K562 (cell line): ENCODE data around the gene SLC25A45. TPM values are rescaled to one million over a fixed set of nuclear protein-coding genes. Genes with fewer than 3 reads are reported as not detected.

Experiments
- EP400 ChIP-seq: fragments of 450-650 bp; IDR thresholded peaks from 2 replicates; pipeline ENCODE4 v1.6.1; 2017; ENCODE audit warnings: antibody characterized with exemption, mild to moderate bottlenecking, moderate library complexity
- KDM1A ChIP-seq, 2 experiments: fragments of 450-650 bp; IDR thresholded peaks; 2 replicates each; pipeline ENCODE4 v1.6.1; 2016; ENCODE audit warnings: mild to moderate bottlenecking in 2 of 2
- MAFG ChIP-seq: fragments of 450-650 bp; conservative IDR thresholded peaks from 2 replicates; pipeline ENCODE4 v1.6.1; 2016; ENCODE audit warnings: missing genetic modification characterization, missing compliant biosample characterization
- NBN ChIP-seq: fragments of 450-650 bp; IDR thresholded peaks from 2 replicates; pipeline ENCODE4 v1.6.1; 2016; ENCODE audit warnings: low read depth, mild to moderate bottlenecking
- NUFIP1 ChIP-seq: fragments of 450-650 bp; IDR thresholded peaks from 2 replicates; pipeline ENCODE4 v1.6.1; 2018; ENCODE audit not compliant: partially characterized antibody
- PML ChIP-seq: IDR thresholded peaks from 2 replicates; pipeline ENCODE4 v1.6.1; 2012; ENCODE audit warnings: low read length, inconsistent platforms
- SUPT5H ChIP-seq: fragments of 450-650 bp; IDR thresholded peaks from 2 replicates; pipeline ENCODE4 v1.6.1; 2016
- ZNF780A ChIP-seq: fragments of 250-450 bp; sonication (Bioruptor Pico); IDR thresholded peaks from 2 replicates; pipeline ENCODE4 v1.5.0; 2021; ENCODE audit warnings: mild to moderate bottlenecking
- ZNF785 ChIP-seq: fragments of 250-450 bp; sonication (Bioruptor Pico); IDR thresholded peaks from 2 replicates; pipeline ENCODE4 v1.4.0; 2020; ENCODE audit warnings: mild to moderate bottlenecking
- polyA plus RNA-seq, 8 experiments: library from polyadenylated mRNA; depleted of rRNA in 4 of 8; stranded (reverse) in 5 of 8; unstranded in 3 of 8; fragments of >200 nt; fragmentation: Nextera tagmentation in 2 of 8; fragmentation: Illumina TruSeq in 1 of 8; extraction: Ambion mirVana in 2 of 8; extraction: Trizol in 1 of 8; gene quantifications; 2 replicates each; pipeline versions ENCODE4 v1.2.1 to v1.2.3, GENCODE V29; 2011 to 2014; ENCODE audit warnings: inconsistent platforms in 1 of 8, missing spikeins in 1 of 8
- total RNA-seq, 7 experiments: library from RNA; depleted of rRNA in 6 of 7; stranded (reverse); fragments of >200 nt in 6 of 7; fragmentation: Illumina TruSeq in 2 of 7; extraction: Trizol in 2 of 7; gene quantifications; 2 replicates each; pipeline versions ENCODE4 v1.2.1 to v1.2.3, GENCODE V29; 2011 to 2021; ENCODE audit warnings: low replicate concordance in 1 of 7
- TF ChIP-seq, protein P1 (sequence below), 2 experiments: fragments of 450-650 bp; formaldehyde crosslinking in 1 of 2; IDR thresholded peaks; 2 replicates each; pipeline versions ENCODE4 v1.4.0 to v1.6.1; 2014 to 2020; ENCODE audit warnings: mild to moderate bottlenecking in 2 of 2, borderline replicate concordance in 1 of 2, low read depth in 1 of 2

Gene SLC25A45
- total and polyA plus RNA-seq, 9 of the 15 experiments (the other 6 are each of a cell fraction or from before 2014, with no cell fraction given), result 0.15 to 2.3 (median 0.68) TPM

DNA sequence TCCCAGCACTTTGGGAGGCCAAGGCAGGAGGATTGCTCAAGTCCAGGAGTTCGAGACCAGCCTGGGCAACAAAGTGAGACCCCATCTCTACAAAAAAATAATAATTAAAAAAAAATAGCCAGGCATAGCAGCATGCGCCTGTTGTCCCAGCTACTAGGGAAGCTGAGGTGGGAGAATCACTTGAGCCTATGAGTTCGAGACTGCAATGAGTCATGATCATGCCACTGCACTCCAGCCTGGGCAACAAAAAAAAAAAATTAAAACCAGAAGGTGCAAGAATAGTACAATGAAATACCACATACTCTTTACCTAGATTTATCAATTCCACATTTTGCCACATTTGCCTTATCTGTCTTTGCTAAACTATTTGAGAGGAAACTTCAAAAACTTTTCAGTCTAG lies 40.6 kb downstream of the SLC25A45 start (continued):
- TF ChIP-seq, protein P1, sequence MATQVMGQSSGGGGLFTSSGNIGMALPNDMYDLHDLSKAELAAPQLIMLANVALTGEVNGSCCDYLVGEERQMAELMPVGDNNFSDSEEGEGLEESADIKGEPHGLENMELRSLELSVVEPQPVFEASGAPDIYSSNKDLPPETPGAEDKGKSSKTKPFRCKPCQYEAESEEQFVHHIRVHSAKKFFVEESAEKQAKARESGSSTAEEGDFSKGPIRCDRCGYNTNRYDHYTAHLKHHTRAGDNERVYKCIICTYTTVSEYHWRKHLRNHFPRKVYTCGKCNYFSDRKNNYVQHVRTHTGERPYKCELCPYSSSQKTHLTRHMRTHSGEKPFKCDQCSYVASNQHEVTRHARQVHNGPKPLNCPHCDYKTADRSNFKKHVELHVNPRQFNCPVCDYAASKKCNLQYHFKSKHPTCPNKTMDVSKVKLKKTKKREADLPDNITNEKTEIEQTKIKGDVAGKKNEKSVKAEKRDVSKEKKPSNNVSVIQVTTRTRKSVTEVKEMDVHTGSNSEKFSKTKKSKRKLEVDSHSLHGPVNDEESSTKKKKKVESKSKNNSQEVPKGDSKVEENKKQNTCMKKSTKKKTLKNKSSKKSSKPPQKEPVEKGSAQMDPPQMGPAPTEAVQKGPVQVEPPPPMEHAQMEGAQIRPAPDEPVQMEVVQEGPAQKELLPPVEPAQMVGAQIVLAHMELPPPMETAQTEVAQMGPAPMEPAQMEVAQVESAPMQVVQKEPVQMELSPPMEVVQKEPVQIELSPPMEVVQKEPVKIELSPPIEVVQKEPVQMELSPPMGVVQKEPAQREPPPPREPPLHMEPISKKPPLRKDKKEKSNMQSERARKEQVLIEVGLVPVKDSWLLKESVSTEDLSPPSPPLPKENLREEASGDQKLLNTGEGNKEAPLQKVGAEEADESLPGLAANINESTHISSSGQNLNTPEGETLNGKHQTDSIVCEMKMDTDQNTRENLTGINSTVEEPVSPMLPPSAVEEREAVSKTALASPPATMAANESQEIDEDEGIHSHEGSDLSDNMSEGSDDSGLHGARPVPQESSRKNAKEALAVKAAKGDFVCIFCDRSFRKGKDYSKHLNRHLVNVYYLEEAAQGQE (IDR thresholded peaks at IDR 0.05; ENCODE audit: borderline replicate concordance), result no peak
- TF ChIP-seq, protein P1 (CRISPR knock-in tag; IDR thresholded peaks at IDR 0.05; ENCODE audit: low read depth), result no peak
- TF ChIP-seq PML (no peak), EP400 (no peak), ZNF780A (no peak), NBN (no peak), SUPT5H (no peak), MAFG (tag) (no peak), KDM1A (IDR thresholded peaks at IDR 0.05) (no peak), ZNF785 (CRISPR knock-in tag) (no peak), NUFIP1 (no peak)
